Pancreas (tissue), 10 donors: ENCODE measurements around the gene POMP. TPM values are rescaled to one million over a fixed set of nuclear protein-coding genes. Genes with fewer than 3 reads are reported as not detected.
A peak's percentile ranks its signal among the peaks of the same experiment; 100 is the strongest.

Source experiments
- ATAC-seq, 4 donors: fragments of 200-7000 bp; cut with Tn5 transposase; one replicate each; pipeline versions ENCODE4 v1.8.0 to v1.9.1; 2020; ENCODE audit warnings: mild to moderate bottlenecking in 4 of 4, moderate library complexity in 4 of 4
- DNase-seq, 6 donors: peaks; one replicate each; pipeline ENCODE4 v3.0.0-alpha.2; 2020
- FAIRE-seq: peaks from 2 replicates; lab custom pipeline; 2012; peaks lifted over from hg19 to GRCh38; lab: Jason Lieb, UNC
- H3K27ac ChIP-seq, 4 donors: fragments of 200-600 bp; sonication (generic); 1 replicate in 3 of 4; 2 replicates in 1 of 4; pipeline versions ENCODE4 v1.5.0 to v1.8.0; 2020
- H3K27me3 ChIP-seq, 4 donors: fragments of 200-600 bp; one replicate each; pipeline ENCODE4 v1.8.0; 2021
- H3K36me3 ChIP-seq, 3 donors: fragments of 200-600 bp; sonication (generic) in 1 of 3; one replicate each; pipeline versions ENCODE4 v1.5.0 to v1.8.0; 2020 to 2021
- H3K4me1 ChIP-seq, 3 donors: fragments of 200-600 bp; one replicate each; pipeline ENCODE4 v1.8.0; 2021
- H3K4me3 ChIP-seq, 4 donors: fragments of 200-600 bp; sonication (generic) in 2 of 4; one replicate each; pipeline versions ENCODE4 v1.5.0 to v1.8.0; 2020 to 2021
- H3K9me3 ChIP-seq, 4 donors: fragments of 200-600 bp; one replicate each; pipeline ENCODE4 v1.8.0; 2021
- CTCF ChIP-seq, 4 donors: fragments of 200-600 bp; sonication (generic) in 3 of 4; IDR thresholded peaks; one replicate each; pipeline versions ENCODE4 v1.5.0 to v1.8.0; 2021; ENCODE audit warnings: antibody characterized with exemption in 4 of 4
- WGBS, 2 donors: extraction: QIAGEN DNeasy Blood & Tissue Kit; methylation state at CpG; one replicate each; pipeline ENCODE4 v1.1.7; 2013; 5-methylcytosine and 5-hydroxymethylcytosine counted together
- intact Hi-C, 3 donors: fragments of 100-400 bp; cut with DNase I; formaldehyde crosslinking; loops; one replicate each; pipeline versions ENCODE4 v1.11.1 to v1.14.2; 2022
- polyA plus RNA-seq, 2 donors: library from polyadenylated mRNA; stranded (reverse); fragments of 200-250 nt; gene quantifications; one replicate each; pipeline ENCODE4 v1.2.3, GENCODE V29; 2013
- total RNA-seq, 6 donors: library from RNA; stranded (reverse); fragmentation: NEBNext Ultra II Directional in 4 of 6; extraction: Animal tissue kit (Norgen Biotek cat#: 25700) in 4 of 6; gene quantifications; one replicate each; pipeline versions ENCODE4 v1.2.1 to v1.2.4, GENCODE V29; 2021 to 2023
- donor health status: healthy with polysubstance abuse.
- donor health status: DM: no; HTN: no; CAD: no; lungs with moderate emphysema.
- donor health status: DM: no; HTN: no; CAD: no.
- donor health status: control.
- donor health status: control.
- donor health status: Bipolar disorder and iron deficiency.
- donor health status: DM: yes; HTN: yes; CAD: no.
- donor health status: DM: no; HTN: no; CAD: no.
- donor health status: DM: no; HTN: no; CAD: no.
- donor health status: DM: yes; HTN: yes; CAD: no.

The POMP gene, protein sequence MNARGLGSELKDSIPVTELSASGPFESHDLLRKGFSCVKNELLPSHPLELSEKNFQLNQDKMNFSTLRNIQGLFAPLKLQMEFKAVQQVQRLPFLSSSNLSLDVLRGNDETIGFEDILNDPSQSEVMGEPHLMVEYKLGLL
- total RNA-seq (10 to 100 TPM; 13.9 to 27.0 (median 20.9) TPM), polyA plus RNA-seq (10 to 100 TPM; 22.2 to 39.5 TPM)

GRCh38 chr13:28658796-28659620, at the start of gene POMP:
Gene POMP, plus strand, starts transcription at chr13:28659130. Its CDS starts 55 bp downstream, at chr13:28659185.
- ATAC-seq: peak; percentile 99 to 100 (median 100)
- Histone ChIP-seq H3K36me3 (peaks cover 0 to 15% (median 5%) of the 10 kb centered on the region in 3 donors), H3K27ac (peak within 1 kb of the TSS; percentile 40 to 88 (median 76)), H3K4me3 (peak within 1 kb of the TSS; percentile 80 to 99 (median 94)), H3K4me1 (peaks cover 9 to 24% (median 14%) of the 10 kb centered on the region in 3 donors), H3K27me3 (no peaks in the 10 kb centered on the region), H3K9me3 (no peaks in the 10 kb centered on the region)
- TF ChIP-seq CTCF (IDR thresholded peaks at IDR 0.05): no peak
- peak; percentile 82 to 95 (median 88) for DNase-seq
- FAIRE-seq: peak; percentile 65
- WGBS, 2 donors: 0% methylated on average over 54 to 64 of the region's 64 CpGs
- intact Hi-C loops: no loop called here

GRCh38 chr13:28609381-28609780, 49.5 kb upstream of the POMP start:
- no peaks in the 10 kb centered on the region for H3K9me3 ChIP-seq
- H3K27me3 ChIP-seq: no peaks in the 10 kb centered on the region
- WGBS, 2 donors: 88 to 97% methylated on average over 1 of the region's 1 CpG
- H3K27ac ChIP-seq: no peak overlapping the region
- intact Hi-C loops: no loop called here
- H3K4me1 ChIP-seq: no peaks in the 10 kb centered on the region
- ATAC-seq (no peak), FAIRE-seq (no peak), DNase-seq (no peak)
- no peak for TF ChIP-seq CTCF (IDR thresholded peaks at IDR 0.05)
- H3K36me3 ChIP-seq: no peaks in the 10 kb centered on the region
- H3K4me3 ChIP-seq: no peak overlapping the region

DNA sequence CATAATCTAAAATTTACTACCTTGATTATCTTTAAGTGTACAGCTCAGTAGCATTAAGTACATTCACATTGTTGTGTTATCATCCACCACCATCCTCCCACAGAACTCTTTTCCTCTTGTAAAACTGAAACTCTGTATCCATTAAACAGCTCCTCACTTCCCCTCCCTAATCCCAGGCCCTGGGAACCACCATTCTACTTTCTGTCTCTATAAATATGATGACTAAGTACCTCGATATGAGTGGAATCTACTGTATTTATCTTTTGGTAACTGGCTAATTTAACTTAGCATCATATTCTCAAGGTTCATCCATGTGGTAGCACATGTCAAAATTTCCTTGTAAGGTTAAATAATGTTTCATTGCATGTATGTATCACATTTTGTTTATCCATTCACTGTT, 49.0 kb upstream of the POMP start:
- FAIRE-seq: no peak
- TF ChIP-seq CTCF (IDR thresholded peaks at IDR 0.05): no peak

GRCh38 chr13:28610996-28611395, 47.9 kb upstream of the POMP start:
- intact Hi-C loops: no loop called here

More for the DNA sequence above, 49.0 kb upstream of the POMP start:
- Histone ChIP-seq H3K27ac (no peak overlapping the region), H3K9me3 (no peaks in the 10 kb centered on the region), H3K27me3 (no peaks in the 10 kb centered on the region), H3K4me1 (no peaks in the 10 kb centered on the region), H3K4me3 (no peak overlapping the region), H3K36me3 (no peaks in the 10 kb centered on the region)
- intact Hi-C loops: no loop called here
- ATAC-seq (no peak), DNase-seq (no peak)
- 77 to 93% methylated on average over 1 of the region's 1 CpG for WGBS, 2 donors

More at GRCh38 chr13:28610996-28611395, 47.9 kb upstream of the POMP start:
- no peaks in the 10 kb centered on the region for H3K27me3 ChIP-seq
- no peak overlapping the region for H3K27ac ChIP-seq
- no peak for FAIRE-seq
- H3K4me3 ChIP-seq: no peak overlapping the region
- no peaks in the 10 kb centered on the region for H3K9me3 ChIP-seq
- no peaks in the 10 kb centered on the region for H3K36me3 ChIP-seq
- no peak for TF ChIP-seq CTCF (IDR thresholded peaks at IDR 0.05)
- no peak for DNase-seq
- no peak for ATAC-seq
- H3K4me1 ChIP-seq: no peaks in the 10 kb centered on the region
- 73 to 75% methylated on average over 6 of the region's 6 CpGs for WGBS, 2 donors
